Endothelial cell of umbilical vein (primary cell): ENCODE data around the gene EXT2. TPM values are rescaled to one million over a fixed set of nuclear protein-coding genes. Genes with fewer than 3 reads are reported as not detected.
A peak's percentile ranks its signal among the peaks of the same experiment; 100 is the strongest.

Source experiments
- BruUV-seq: library from RNA; stranded (reverse); fragments of 400-500 nt; replicated peaks from 2 replicates; lab custom pipeline; 2021; lab: Mats Ljungman, UMichigan
- CTCF ChIA-PET: fragments of 300-600, 350-600 bp; sonication (Branson Sonifier 250); formaldehyde crosslinking; loops from one replicate; lab custom pipeline; 2021; ENCODE audit warnings: antibody characterized with exemption, inconsistent platforms; lab: Charles Lee
- POLR2A ChIA-PET: fragments of 300-600, 350-600 bp; sonication (Branson Sonifier 250); formaldehyde crosslinking; loops from one replicate; lab custom pipeline; 2021; ENCODE audit warnings: antibody characterized with exemption, inconsistent platforms; lab: Charles Lee
- DNase-seq: peaks from one replicate; pipeline ENCODE4 v3.0.0-alpha.2; 2011; ENCODE audit warnings: low read depth, low spot score
- FAIRE-seq: peaks from 2 replicates; lab custom pipeline; 2011; peaks lifted over from hg19 to GRCh38; lab: Jason Lieb, UNC
- H2AFZ ChIP-seq: 2 replicates; pipeline ENCODE4 v1.6.0; 2012; ENCODE audit warnings: low read depth, low read length, control low read depth, inconsistent platforms
- H3K27ac ChIP-seq: 2 replicates; pipeline ENCODE4 v1.5.1; 2011; ENCODE audit warnings: low read depth, mild to moderate bottlenecking, control low read depth, low read length, moderate library complexity; ENCODE audit not compliant: insufficient read depth
- H3K27me3 ChIP-seq, 2 experiments: 2 replicates each; pipeline versions ENCODE4 v1.6.0 to v1.6.1; 2011; ENCODE audit warnings: low read length in 2 of 2, mixed read lengths in 1 of 2; ENCODE audit not compliant: control insufficient read depth in 2 of 2, insufficient read depth in 2 of 2
- H3K36me3 ChIP-seq, 2 experiments: 2 replicates in 1 of 2; 3 replicates in 1 of 2; pipeline ENCODE4 v1.5.1; 2011; ENCODE audit warnings: low read length in 2 of 2, mild to moderate bottlenecking in 1 of 2, moderate library complexity in 1 of 2; ENCODE audit not compliant: control insufficient read depth in 2 of 2, insufficient read depth in 2 of 2; ENCODE audit errors: extremely low read depth in 1 of 2
- H3K4me1 ChIP-seq: 3 replicates; pipeline ENCODE4 v1.5.1; 2011; ENCODE audit warnings: mild to moderate bottlenecking, low read length; ENCODE audit not compliant: control insufficient read depth, insufficient read depth; ENCODE audit errors: extremely low read depth
- H3K4me2 ChIP-seq: 2 replicates; pipeline ENCODE4 v1.6.1; 2011; ENCODE audit warnings: low read length, control low read depth, mixed read lengths; ENCODE audit not compliant: insufficient read depth
- H3K4me3 ChIP-seq, 3 experiments: fragments of 200-600 bp in 1 of 3; sonication (generic), shearing (Covaris generic) in 1 of 3; replicated peaks in 1 of 3; 2 replicates each; pipeline ENCODE4 v1.5.1; 2011 to 2016; ENCODE audit warnings: control low read depth in 3 of 3, low read length in 3 of 3, mild to moderate bottlenecking in 2 of 3, inconsistent platforms in 1 of 3, low read depth in 1 of 3, moderate library complexity in 1 of 3; ENCODE audit not compliant: insufficient read depth in 1 of 3
- H3K79me2 ChIP-seq: 2 replicates; pipeline ENCODE4 v1.6.0; 2012; ENCODE audit warnings: low read length, inconsistent platforms; ENCODE audit not compliant: control insufficient read depth, insufficient read depth
- H3K9ac ChIP-seq: replicated peaks from 2 replicates; pipeline ENCODE3; 2011; ENCODE audit warnings: low read length, control low read depth; ENCODE audit not compliant: insufficient read depth; ENCODE audit errors: extremely low read depth
- H3K9me1 ChIP-seq: replicated peaks from 3 replicates; pipeline ENCODE4 v1.6.0; 2011; ENCODE audit warnings: mild to moderate bottlenecking, low read length; ENCODE audit not compliant: control insufficient read depth, insufficient read depth; ENCODE audit errors: extremely low read depth
- H3K9me3 ChIP-seq: replicated peaks from 2 replicates; pipeline ENCODE4 v1.5.1; 2012; ENCODE audit warnings: low read length, inconsistent platforms; ENCODE audit not compliant: control insufficient read depth, insufficient read depth
- H4K20me1 ChIP-seq: replicated peaks from 2 replicates; pipeline ENCODE3; 2011; ENCODE audit warnings: mild to moderate bottlenecking, low read length; ENCODE audit not compliant: control insufficient read depth, insufficient read depth; ENCODE audit errors: extremely low read depth
- EZH2 ChIP-seq: IDR thresholded peaks from 2 replicates; pipeline ENCODE4 v1.6.1; 2012; ENCODE audit warnings: borderline replicate concordance, low read depth, mild to moderate bottlenecking, moderate library complexity, low read length, inconsistent platforms; ENCODE audit not compliant: severe bottlenecking
- FOS ChIP-seq: IDR thresholded peaks from 2 replicates; pipeline ENCODE4 v1.6.1; 2011; ENCODE audit warnings: mild to moderate bottlenecking, low read length, moderate library complexity, borderline replicate concordance; ENCODE audit not compliant: insufficient read depth
- GATA2 ChIP-seq: IDR thresholded peaks from 2 replicates; pipeline ENCODE4 v1.7.0; 2011; ENCODE audit warnings: low read depth, mild to moderate bottlenecking, moderate library complexity, mixed read lengths, low read length; ENCODE audit not compliant: insufficient read length, insufficient read depth
- JUN ChIP-seq: IDR thresholded peaks from 2 replicates; pipeline ENCODE4 v1.6.1; 2011; ENCODE audit warnings: borderline replicate concordance, low read depth; ENCODE audit not compliant: insufficient read length, insufficient read depth
- MYC ChIP-seq: IDR thresholded peaks from one replicate; pipeline ENCODE4 v1.6.1; 2011; ENCODE audit warnings: mild to moderate bottlenecking, low read depth, low read length
- POLR2A ChIP-seq: IDR thresholded peaks from 2 replicates; pipeline ENCODE4 v1.6.1; 2012; ENCODE audit warnings: low read depth, mild to moderate bottlenecking, control low read depth, low read length
- POLR2AphosphoS5 ChIP-seq: IDR thresholded peaks from 2 replicates; pipeline ENCODE4 v1.6.1; 2012; ENCODE audit warnings: low read depth, mild to moderate bottlenecking, control low read depth, low read length, moderate library complexity; ENCODE audit not compliant: insufficient read depth
- dilution Hi-C: fragments of 300-500 bp; cut with MboI; formaldehyde crosslinking; loops from one replicate; pipeline ENCODE4 v1.15.0; 2019; ENCODE audit warnings: low sequenced_read_pairs; ENCODE audit not compliant: extremely low pct_ligation_motif_present
- intact Hi-C: fragments of 100-400 bp; cut with micrococcal nuclease; formaldehyde crosslinking; loops from one replicate; pipeline ENCODE4 v1.10.0; 2022
- polyA plus RNA-seq, 4 experiments: library from polyadenylated mRNA; depleted of rRNA in 3 of 4; stranded (reverse) in 3 of 4; unstranded in 1 of 4; fragments of >200 nt; gene quantifications; 2 replicates each; pipeline versions ENCODE4 v1.2.1 to v1.2.3, GENCODE V29; 2011 to 2012; ENCODE audit warnings: missing spikeins in 1 of 4
- total RNA-seq: library from RNA; stranded (reverse); gene quantifications from 2 replicates; pipeline ENCODE4 v1.2.3, GENCODE V29; 2021
- TF ChIP-seq, protein P1 (sequence below), 2 donors: IDR thresholded peaks; 1 replicate in 1 of 2; 2 replicates in 1 of 2; pipeline ENCODE4 v1.5.1; 2011; ENCODE audit warnings: low read length in 2 of 2, mild to moderate bottlenecking in 2 of 2, moderate library complexity in 2 of 2, control low read depth in 1 of 2, inconsistent platforms in 1 of 2, low read depth in 1 of 2; ENCODE audit not compliant: insufficient read depth in 1 of 2; ENCODE audit errors: extremely low read depth in 1 of 2
- TF ChIP-seq, protein P2 (sequence below): IDR thresholded peaks from 2 replicates; pipeline ENCODE4 v1.6.1; 2011; ENCODE audit not compliant: insufficient read depth, insufficient read length

Gene EXT2
- total and polyA plus RNA-seq, 2 donors (not counting 3 experiments of a cell fraction or from before 2014, with no cell fraction given): 50.9 to 60.3 TPM

DNA sequence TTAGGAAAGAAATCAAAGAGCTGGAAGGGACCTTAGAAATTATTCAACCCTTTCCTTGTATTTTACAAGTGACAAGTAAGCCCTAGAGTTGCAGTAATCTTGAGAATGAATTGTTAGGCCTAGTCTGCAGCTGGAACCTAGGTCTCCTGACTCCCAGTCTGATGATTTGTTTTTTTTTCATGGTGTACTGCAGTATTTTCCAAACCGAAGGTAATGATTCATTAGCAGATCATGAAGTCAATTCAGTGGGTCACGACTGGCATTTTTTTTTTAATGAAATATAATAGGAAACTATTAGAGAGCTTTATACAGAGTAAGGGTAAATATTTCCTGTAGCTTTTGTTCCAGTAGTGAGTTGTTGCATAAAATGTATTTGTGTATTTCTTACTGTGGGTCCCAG lies 42.8 kb downstream of the EXT2 start:
- H3K4me1 ChIP-seq: peaks cover 2% of the 10 kb centered on the region
- H3K4me2 ChIP-seq: no peak overlapping the region
- no peaks in the 10 kb centered on the region for H3K36me3 ChIP-seq
- no peaks in the 10 kb centered on the region for H3K9me3 ChIP-seq
- no peak overlapping the region for H3K9ac ChIP-seq
- intact Hi-C loops (no loop called here), dilution Hi-C loops (no loop called here)
- no peaks in the 10 kb centered on the region for H3K27me3 ChIP-seq
- no peaks in the 10 kb centered on the region for H3K9me1 ChIP-seq
- peak; percentile 69 for DNase-seq
- no peak for TF ChIP-seq JUN
- POLR2A ChIA-PET: no interaction called here
- no peaks in the 10 kb centered on the region for H3K79me2 ChIP-seq
- no peak for FAIRE-seq
- no peak overlapping the region for H3K4me3 ChIP-seq
- no peak overlapping the region for H3K27ac ChIP-seq
- H2AFZ ChIP-seq: no peak overlapping the region
- CTCF ChIA-PET: interaction anchor here (0.8 to 3.0 kb wide), 10 partner anchors 9 to 188 kb away, joined by 3 to 14 read pairs (median 4); partner anchors contain the start of gene EXT2
- no peaks in the 10 kb centered on the region for H4K20me1 ChIP-seq
- no TSS peak for BruUV-seq

DNA sequence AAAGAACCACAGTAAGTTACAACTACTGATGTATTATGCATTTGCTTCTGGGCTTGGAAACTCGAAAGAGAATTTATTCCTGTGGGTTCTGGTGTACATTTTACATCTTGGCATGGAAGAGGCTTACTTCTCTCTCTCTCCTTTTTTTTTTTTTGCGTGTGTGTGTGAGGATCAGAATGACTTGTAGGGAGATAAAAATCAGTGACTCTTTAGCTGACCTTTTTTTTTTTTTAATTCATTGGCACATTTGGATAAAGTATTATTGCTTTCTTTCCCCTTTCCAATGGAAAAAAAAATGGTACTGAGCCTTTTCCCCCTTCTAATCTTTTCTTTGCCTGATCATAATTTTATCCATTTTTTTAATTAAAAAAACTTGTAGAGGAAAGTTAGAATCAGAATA lies 43.5 kb downstream of the EXT2 start:
- Histone ChIP-seq H3K36me3 (no peaks in the 10 kb centered on the region), H3K27me3 (no peaks in the 10 kb centered on the region), H3K9me1 (no peaks in the 10 kb centered on the region), H3K4me1 (peaks cover 2% of the 10 kb centered on the region), H3K4me2 (no peak overlapping the region), H3K9me3 (no peaks in the 10 kb centered on the region), H3K9ac (no peak overlapping the region), H4K20me1 (no peaks in the 10 kb centered on the region), H3K4me3 (no peak overlapping the region), H3K27ac (no peak overlapping the region), H3K79me2 (no peaks in the 10 kb centered on the region), H2AFZ (no peak overlapping the region)
- CTCF ChIA-PET: interaction anchor here (0.9 to 3.0 kb wide), 5 partner anchors 12 to 44 kb away, joined by 3 to 14 read pairs (median 4); partner anchors contain the start of gene EXT2
- DNase-seq: no peak
- POLR2A ChIA-PET: no interaction called here
- dilution Hi-C loops: no loop called here
- intact Hi-C loops: no loop called here
- no peak for FAIRE-seq
- TF ChIP-seq, protein P1, sequence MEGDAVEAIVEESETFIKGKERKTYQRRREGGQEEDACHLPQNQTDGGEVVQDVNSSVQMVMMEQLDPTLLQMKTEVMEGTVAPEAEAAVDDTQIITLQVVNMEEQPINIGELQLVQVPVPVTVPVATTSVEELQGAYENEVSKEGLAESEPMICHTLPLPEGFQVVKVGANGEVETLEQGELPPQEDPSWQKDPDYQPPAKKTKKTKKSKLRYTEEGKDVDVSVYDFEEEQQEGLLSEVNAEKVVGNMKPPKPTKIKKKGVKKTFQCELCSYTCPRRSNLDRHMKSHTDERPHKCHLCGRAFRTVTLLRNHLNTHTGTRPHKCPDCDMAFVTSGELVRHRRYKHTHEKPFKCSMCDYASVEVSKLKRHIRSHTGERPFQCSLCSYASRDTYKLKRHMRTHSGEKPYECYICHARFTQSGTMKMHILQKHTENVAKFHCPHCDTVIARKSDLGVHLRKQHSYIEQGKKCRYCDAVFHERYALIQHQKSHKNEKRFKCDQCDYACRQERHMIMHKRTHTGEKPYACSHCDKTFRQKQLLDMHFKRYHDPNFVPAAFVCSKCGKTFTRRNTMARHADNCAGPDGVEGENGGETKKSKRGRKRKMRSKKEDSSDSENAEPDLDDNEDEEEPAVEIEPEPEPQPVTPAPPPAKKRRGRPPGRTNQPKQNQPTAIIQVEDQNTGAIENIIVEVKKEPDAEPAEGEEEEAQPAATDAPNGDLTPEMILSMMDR (IDR thresholded peaks at IDR 0.05; ENCODE audit: extremely low read depth in 1 of 2, insufficient read depth in 1 of 2, low read depth in 1 of 2, low read length in 2 of 2): no peak
- TF ChIP-seq JUN (no peak), FOS (no peak), EZH2 (no peak), POLR2A (no peak), MYC (no peak), POLR2AphosphoS5 (no peak), GATA2 (no peak)
- TF ChIP-seq, protein P2, sequence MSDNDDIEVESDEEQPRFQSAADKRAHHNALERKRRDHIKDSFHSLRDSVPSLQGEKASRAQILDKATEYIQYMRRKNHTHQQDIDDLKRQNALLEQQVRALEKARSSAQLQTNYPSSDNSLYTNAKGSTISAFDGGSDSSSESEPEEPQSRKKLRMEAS: no peak
- BruUV-seq: no TSS peak
